Right cardiac atrium (tissue), 5 donors: ENCODE results near the gene MPND. TPM values are rescaled to one million over a fixed set of nuclear protein-coding genes. Genes with fewer than 3 reads are reported as not detected.

Source experiments
- ATAC-seq, 2 donors: fragments of 200-7000 bp; cut with Tn5 transposase; one replicate each; pipeline versions ENCODE4 v1.8.0 to v1.9.1; 2020; ENCODE audit warnings: moderate library complexity in 2 of 2, mild to moderate bottlenecking in 1 of 2
- DNase-seq, 3 donors: peaks; one replicate each; pipeline ENCODE4 v3.0.0-alpha.2; 2020
- H3K27ac ChIP-seq: one replicate; pipeline ENCODE4 v1.5.1; 2013; ENCODE audit warnings: mild to moderate bottlenecking, low read length, control low read depth, moderate library complexity
- H3K27me3 ChIP-seq: one replicate; pipeline ENCODE4 v1.6.1; 2013; ENCODE audit not compliant: control insufficient read depth, insufficient read depth
- H3K4me1 ChIP-seq: one replicate; pipeline ENCODE4 v1.6.1; 2013; ENCODE audit warnings: low read length; ENCODE audit not compliant: control insufficient read depth, insufficient read depth
- H3K4me3 ChIP-seq: one replicate; pipeline ENCODE4 v1.5.1; 2013; ENCODE audit warnings: low read length, control low read depth
- H3K9me3 ChIP-seq: one replicate; pipeline ENCODE4 v1.6.1; 2013; ENCODE audit warnings: low read length; ENCODE audit not compliant: control insufficient read depth
- WGBS: extraction: QIAGEN DNeasy Blood & Tissue Kit; methylation state at CpG from one replicate; pipeline ENCODE4 v1.1.7; 2013; 5-methylcytosine and 5-hydroxymethylcytosine counted together
- intact Hi-C, 4 donors: fragments of 100-400 bp; cut with DNase I; formaldehyde crosslinking; loops; one replicate each; pipeline versions ENCODE4 v1.11.0 to v1.14.0; 2022 to 2023
- polyA plus RNA-seq: library from polyadenylated mRNA; stranded (reverse); fragments of 200-250 nt; gene quantifications from one replicate; pipeline ENCODE4 v1.2.3, GENCODE V29; 2013
- total RNA-seq, 4 donors: library from RNA; stranded (reverse); fragmentation: NEBNext Ultra II Directional; extraction: Animal tissue kit (Norgen Biotek cat#: 25700); gene quantifications; one replicate each; pipeline ENCODE4 v1.2.1, GENCODE V29; 2021
- donor health status: healthy with polysubstance abuse.
- donor health status: DM: no; HTN: yes; CAD: no.
- donor health status: DM: no; HTN: no; CAD: no.
- donor health status: DM: no; HTN: yes; CAD: no; lungs with severe emphysema.
- donor health status: DM: yes; HTN: yes; CAD: no.

MPND gene
- total and polyA plus RNA-seq, 5 donors: 22.8 to 25.8 (median 24.9) TPM

DNA sequence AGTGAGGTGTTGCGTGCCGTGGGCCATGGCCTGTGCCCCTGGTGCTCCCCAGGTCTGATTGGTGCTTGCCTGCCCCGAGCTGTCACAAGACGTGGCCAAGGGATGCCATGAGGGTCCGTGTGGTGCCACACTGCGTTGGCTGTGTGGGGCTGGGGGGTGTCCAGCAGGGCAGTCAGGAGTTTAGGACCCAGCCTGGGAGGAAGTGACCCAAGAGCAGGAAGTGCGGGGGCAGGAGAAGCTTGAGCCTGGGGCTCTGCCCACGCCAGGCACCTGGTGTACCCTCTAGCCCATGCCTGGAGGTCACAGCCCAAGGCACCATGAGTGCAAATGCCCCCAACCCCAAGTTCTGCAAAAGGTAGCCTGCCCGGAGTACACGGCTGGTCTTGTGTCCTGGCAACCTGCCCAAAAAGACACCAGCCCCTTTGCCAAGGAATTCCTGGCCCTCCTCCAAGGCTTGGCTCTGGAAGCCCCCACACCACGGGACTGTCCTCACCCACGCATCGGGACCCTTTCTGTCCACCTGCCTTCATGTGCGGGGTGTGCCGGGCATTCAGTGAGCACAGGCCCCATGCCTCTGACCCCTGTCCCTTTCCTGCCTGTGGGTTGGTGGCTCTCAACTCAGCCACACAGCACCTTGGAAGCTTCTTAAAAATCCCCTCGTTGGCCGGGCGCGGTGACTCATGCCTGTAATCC is 24.9 kb downstream of the MPND start:
- ATAC-seq (peak; percentile 15 to 19), DNase-seq (peak in 2 of 3 donors; percentile 49 to 80)
- peaks cover 19% of the 10 kb centered on the region for H3K4me1 ChIP-seq
- 42% methylated on average over 19 of the region's 19 CpGs for whole genome bisulfite sequencing
- H3K27ac ChIP-seq: peak overlapping the region; percentile 8
- intact Hi-C loops: no loop called here
- no peaks in the 10 kb centered on the region for H3K9me3 ChIP-seq
- no peaks in the 10 kb centered on the region for H3K27me3 ChIP-seq
- no peak overlapping the region for H3K4me3 ChIP-seq

DNA sequence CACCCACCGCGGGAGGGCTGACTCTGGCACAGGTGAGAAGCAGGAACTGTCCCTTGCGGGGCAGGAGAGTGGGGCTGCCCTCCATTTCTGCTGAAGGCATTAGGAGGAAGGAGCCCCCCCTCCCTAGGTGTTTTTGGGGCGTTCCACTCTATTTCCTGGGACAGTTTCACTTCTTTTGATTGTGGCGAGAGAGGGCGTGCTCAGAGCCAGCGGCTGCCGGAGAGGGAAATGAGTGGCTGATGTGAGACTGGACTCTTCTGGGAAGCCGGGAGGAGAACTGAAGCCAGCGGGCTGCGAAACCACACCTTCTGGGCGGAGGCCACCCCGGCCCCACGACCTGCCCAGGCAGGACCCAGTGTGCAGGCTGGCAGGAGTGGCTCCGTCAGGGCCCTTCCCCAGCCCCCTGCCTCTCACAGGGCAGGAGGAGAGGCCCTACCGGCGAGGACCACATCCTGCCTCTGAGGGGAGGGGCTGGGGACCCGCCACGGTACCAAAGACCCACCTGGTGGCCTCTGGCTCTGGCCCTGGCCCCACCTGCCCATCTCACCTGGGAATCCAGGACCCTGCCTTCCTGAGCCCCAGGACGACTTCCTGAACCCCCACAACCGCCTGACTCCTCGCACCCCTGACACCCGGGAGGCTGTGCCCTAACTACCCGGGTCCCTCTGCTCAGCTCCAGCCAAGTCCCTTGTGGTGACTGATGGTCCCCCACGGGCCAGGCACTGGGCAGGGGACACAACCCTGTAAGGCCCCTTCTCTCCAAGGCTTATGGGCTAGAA is 25.9 kb downstream of the MPND start:
- DNase-seq: peak; percentile 65 to 84 (median 77)
- peak; percentile 19 to 65 for ATAC-seq
- Histone ChIP-seq H3K27ac (no peak overlapping the region), H3K9me3 (no peaks in the 10 kb centered on the region), H3K4me3 (no peak overlapping the region), H3K27me3 (no peaks in the 10 kb centered on the region), H3K4me1 (peaks cover 29% of the 10 kb centered on the region)
- intact Hi-C loops: no loop called here
- WGBS: 43% methylated on average over 25 of the region's 25 CpGs

DNA sequence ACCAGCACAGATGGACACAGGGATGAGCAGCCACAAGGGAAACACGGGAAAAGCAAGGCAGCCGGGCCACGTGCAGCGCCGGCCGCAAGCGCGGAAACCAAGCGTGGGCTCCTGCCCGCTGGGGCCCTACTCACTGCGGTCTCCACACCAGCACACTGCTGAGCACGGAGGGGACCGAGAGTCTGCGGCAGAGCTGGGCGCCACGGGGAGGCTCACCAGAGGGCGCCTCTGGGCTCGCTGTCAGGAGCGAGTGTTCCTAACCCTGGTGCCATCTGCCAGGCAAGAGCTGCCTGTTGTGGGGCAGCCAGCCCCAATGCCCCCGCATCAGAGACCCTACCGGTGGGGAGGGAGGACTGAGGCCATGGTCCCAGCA is 26.5 kb downstream of the MPND start:
- H3K9me3 ChIP-seq: no peaks in the 10 kb centered on the region
- H3K27me3 ChIP-seq: no peaks in the 10 kb centered on the region
- intact Hi-C loops: no loop called here
- ATAC-seq: no peak
- peaks cover 34% of the 10 kb centered on the region for H3K4me1 ChIP-seq
- no peak overlapping the region for H3K4me3 ChIP-seq
- WGBS: 43% methylated on average over 21 of the region's 21 CpGs
- no peak overlapping the region for H3K27ac ChIP-seq
- peak in 2 of 3 donors; percentile 81 to 84 for DNase-seq

DNA sequence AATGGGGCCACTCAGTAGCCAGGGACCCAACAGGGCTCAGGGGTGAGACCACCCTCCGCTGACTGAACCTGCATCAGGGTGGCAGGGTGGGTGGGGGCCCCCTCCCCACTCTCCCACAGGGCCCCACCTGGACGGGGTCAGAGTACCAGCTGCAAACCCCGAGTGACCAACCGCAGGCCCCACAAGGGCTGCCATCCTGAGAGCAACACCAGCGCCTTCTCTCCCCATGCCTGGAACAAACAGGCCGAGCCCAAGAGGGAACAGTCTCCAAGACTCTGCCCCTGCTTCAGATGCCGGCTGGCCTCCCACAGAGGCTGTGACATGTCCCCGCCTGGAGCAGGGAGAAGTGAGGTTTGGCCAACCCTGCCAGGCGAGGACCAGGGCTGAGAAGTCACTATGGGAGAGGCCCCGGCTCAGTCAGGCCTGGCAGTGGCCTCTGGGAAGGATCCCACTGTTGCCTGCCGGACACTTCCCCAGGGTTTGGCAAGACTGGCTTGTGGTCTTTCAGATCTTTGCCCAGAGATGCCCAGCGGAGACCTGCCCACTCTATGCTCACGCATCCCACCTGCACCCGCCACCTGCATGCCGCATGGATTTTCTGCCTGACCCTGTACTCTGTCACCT is 27.2 kb downstream of the MPND start:
- H3K27ac ChIP-seq: no peak overlapping the region
- WGBS: 90% methylated on average over 15 of the region's 15 CpGs

GRCh38 chr19:4371247-4372164 is 28.1 kb downstream of the MPND start:
- H3K4me1 ChIP-seq: peaks cover 47% of the 10 kb centered on the region
- intact Hi-C loops: no loop called here

More for the DNA sequence above, 27.2 kb downstream of the MPND start:
- Histone ChIP-seq H3K4me1 (peaks cover 40% of the 10 kb centered on the region), H3K4me3 (no peak overlapping the region), H3K27me3 (no peaks in the 10 kb centered on the region), H3K9me3 (no peaks in the 10 kb centered on the region)
- intact Hi-C loops: no loop called here
- no peak for ATAC-seq
- peak in 1 of 3 donors; percentile 57 for DNase-seq

DNA sequence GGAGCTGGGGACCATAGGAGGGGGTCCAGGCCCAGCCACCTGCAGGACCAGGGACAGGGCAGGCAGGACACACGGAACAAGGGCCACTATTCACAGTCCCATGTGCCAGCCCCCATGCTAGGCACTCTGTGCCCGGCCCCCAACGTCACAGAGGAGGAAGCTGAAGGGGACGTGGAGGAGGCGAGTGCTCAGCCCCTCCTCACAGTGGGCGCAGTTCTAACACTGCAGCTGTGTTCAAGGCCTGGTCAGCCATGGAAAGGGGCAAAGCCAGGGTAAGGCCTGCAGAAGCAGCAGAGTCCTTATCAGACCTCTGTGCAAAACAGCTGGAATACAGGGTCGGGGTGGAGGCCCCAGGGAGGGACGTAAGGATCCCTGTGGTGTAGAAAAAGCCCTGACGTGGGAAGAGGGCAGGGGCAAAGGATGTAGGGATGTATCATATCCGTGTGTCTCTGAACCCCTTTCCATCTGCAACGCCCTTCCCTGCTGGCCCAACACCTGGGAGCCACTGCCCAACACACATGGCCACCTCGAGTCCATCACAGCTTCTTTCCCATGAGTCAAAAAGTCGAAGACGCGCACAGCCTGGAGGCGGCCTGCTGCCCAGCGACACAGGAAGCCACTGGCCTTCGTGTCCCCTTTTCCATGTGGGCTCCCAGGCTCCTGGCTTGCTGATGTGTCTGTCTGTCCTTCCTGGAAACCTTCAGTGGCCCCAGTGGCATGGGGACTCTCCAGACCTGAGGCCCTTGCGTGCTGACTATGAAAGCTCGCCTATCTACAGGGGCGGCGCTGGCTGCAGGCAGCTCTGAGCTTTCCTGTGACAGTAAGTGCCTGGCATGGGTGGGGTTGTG is 29.0 kb downstream of the MPND start:
- no peak overlapping the region for H3K4me3 ChIP-seq
- ATAC-seq (no peak), DNase-seq (no peak)
- H3K9me3 ChIP-seq: no peaks in the 10 kb centered on the region
- 82% methylated on average over 22 of the region's 22 CpGs for WGBS
- no peak overlapping the region for H3K27ac ChIP-seq
- H3K4me1 ChIP-seq: peaks cover 55% of the 10 kb centered on the region
- intact Hi-C loops: no loop called here
- H3K27me3 ChIP-seq: no peaks in the 10 kb centered on the region

More at GRCh38 chr19:4371247-4372164, 28.1 kb downstream of the MPND start:
- ATAC-seq (no peak), DNase-seq (no peak)
- Histone ChIP-seq H3K27ac (no peak overlapping the region), H3K27me3 (no peaks in the 10 kb centered on the region), H3K9me3 (no peaks in the 10 kb centered on the region), H3K4me3 (no peak overlapping the region)
- 85% methylated on average over 31 of the region's 31 CpGs for WGBS

GRCh38 chr19:4373013-4373367 is 29.6 kb downstream of the MPND start:
- ATAC-seq (no peak), DNase-seq (no peak)
- intact Hi-C loops: no loop called here
- whole genome bisulfite sequencing: 82% methylated on average over 8 of the region's 8 CpGs
- peaks cover 53% of the 10 kb centered on the region for H3K4me1 ChIP-seq
- H3K27me3 ChIP-seq: no peaks in the 10 kb centered on the region
- H3K27ac ChIP-seq: peak overlapping the region; percentile 90
- no peaks in the 10 kb centered on the region for H3K9me3 ChIP-seq
- no peak overlapping the region for H3K4me3 ChIP-seq

DNA sequence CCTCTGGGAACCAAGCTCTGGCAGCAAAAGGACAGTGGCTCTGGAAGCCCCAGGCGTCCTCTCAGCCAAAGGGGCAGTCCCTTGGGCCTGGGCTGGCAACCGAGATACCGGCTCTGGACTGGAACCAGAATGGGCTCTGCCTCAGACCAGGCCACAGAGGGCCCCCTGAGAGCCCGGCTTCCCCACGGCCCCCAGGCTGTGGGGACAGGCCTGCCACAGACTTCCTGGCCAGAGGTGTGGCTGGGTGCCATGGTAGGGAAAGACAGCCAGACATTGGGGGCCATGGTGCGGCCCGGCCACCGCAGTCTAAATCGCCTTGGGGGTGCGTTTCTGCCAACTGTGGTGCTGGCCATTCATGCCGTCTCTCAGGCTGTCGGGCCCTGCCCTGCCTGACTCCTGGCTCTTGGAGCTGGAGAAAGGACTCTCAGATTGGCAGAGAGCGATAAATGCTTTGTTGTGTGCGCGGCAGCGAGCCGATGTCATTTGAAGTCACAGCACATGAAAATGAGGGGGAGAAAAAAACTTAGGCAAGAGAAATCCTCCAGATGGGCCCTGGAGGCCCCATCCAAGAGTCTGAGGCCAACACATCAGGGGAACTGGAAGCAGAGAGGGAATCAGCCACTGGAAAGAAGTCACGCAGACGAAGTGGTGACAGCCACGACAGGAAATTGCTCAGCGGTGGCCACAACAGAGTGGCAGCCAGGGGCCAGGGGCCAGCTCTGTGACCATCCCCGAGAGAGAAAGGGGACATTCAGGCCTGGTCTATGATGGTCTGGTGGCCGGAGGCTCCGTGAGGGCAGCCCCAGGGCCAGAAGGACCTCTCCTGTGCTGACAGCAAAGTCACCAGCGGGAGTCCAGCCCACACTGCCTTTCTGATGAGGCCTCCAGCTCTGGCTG is 30.5 kb downstream of the MPND start:
- Histone ChIP-seq H3K27me3 (no peaks in the 10 kb centered on the region), H3K9me3 (no peaks in the 10 kb centered on the region), H3K4me3 (no peak overlapping the region), H3K27ac (peak overlapping the region; percentile 90), H3K4me1 (peaks cover 50% of the 10 kb centered on the region)
- DNase-seq (peak; percentile 74 to 87 (median 84)), ATAC-seq (peak; percentile 30 to 40)
- intact Hi-C loops: no loop called here
- WGBS: 29% methylated on average over 25 of the region's 25 CpGs

DNA sequence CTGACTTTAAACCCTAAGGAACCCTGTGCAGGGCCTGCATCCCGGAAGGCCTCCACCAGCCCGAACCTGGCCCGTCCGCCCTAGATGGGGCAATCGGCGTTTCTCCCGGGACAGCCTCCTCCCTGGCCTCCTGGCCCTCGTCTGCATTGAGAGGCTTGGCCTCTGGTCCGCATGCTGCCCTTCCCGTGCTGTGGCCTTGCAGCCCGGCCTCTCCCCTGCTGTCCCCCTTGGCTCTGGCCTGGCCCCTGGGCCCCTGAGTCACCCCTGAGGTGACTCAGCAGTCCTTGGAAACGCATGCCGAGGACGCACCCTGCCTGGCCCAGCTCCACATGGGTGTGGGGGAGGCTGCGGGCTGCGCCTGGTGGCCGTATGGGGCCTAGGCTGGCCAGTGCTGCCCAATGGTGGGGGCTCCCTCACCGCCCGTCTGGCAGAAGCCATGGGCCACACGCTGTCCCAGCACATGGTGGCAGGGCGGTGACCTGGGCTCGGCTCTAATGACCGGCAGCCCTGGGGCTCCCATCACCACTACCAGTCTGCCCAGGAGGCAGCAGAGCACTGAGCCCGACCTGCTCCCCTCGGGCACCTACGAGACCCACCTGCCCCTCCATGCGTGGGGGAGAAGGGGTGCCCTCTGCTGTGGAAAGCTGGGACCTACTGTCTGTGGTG is 31.3 kb downstream of the MPND start:
- no peaks in the 10 kb centered on the region for H3K9me3 ChIP-seq
- H3K4me1 ChIP-seq: peaks cover 54% of the 10 kb centered on the region
- H3K27ac ChIP-seq: peak overlapping the region; percentile 90
- intact Hi-C loops: no loop called here
- peak; percentile 94 for DNase-seq
- WGBS: 41% methylated on average over 27 of the region's 27 CpGs
- H3K4me3 ChIP-seq: no peak overlapping the region
- peak; percentile 75 to 88 for ATAC-seq
- H3K27me3 ChIP-seq: no peaks in the 10 kb centered on the region
